Measurements from ENCODE around the gene CTSH. TPM values are rescaled to one million over a fixed set of nuclear protein-coding genes. Genes with fewer than 3 reads are reported as not detected.
"Not testable (repeated sequence)": the region's sequence is repeated elsewhere in the genome, so short reads cannot be mapped to it uniquely, and the experiment has no call there.

CTSH gene
- total RNA-seq, 1 donor from 2014 or later = 6.4 TPM

- Mint-ChIP-seq H3K27ac (ENCODE audit: unreplicated experiment) (no peak overlapping the region), H3K9me3 (ENCODE audit: unreplicated experiment) (no peaks in the 10 kb centered on the region), H3K4me1 (ENCODE audit: unreplicated experiment) (peaks cover 6% of the 10 kb centered on the region), H3K36me3 (ENCODE audit: unreplicated experiment) (peaks cover 5% of the 10 kb centered on the region), H3K27me3 (ENCODE audit: unreplicated experiment) (peaks cover 10% of the 10 kb centered on the region), H3K4me3 (ENCODE audit: unreplicated experiment) (no peak overlapping the region)
- DNase-seq (ENCODE audit: extremely low spot score, unreplicated experiment) = no peak
- no peak for TF ChIP-seq CTCF (IDR thresholded peaks at IDR 0.05)
These were observed 15.1 kb downstream of the CTSH start for GRCh38 chr15:78929536-78930264.

GRCh38 chr15:78928616-78929093, 16.2 kb downstream of the CTSH start:
- Mint-ChIP-seq H3K36me3 (ENCODE audit: unreplicated experiment) (peaks cover 8% of the 10 kb centered on the region), H3K27me3 (ENCODE audit: unreplicated experiment) (peaks cover 5% of the 10 kb centered on the region), H3K27ac (ENCODE audit: unreplicated experiment) (no peak overlapping the region), H3K4me3 (ENCODE audit: unreplicated experiment) (no peak overlapping the region), H3K9me3 (ENCODE audit: unreplicated experiment) (no peaks in the 10 kb centered on the region), H3K4me1 (ENCODE audit: unreplicated experiment) (peaks cover 2% of the 10 kb centered on the region)
- no peak for DNase-seq (ENCODE audit: extremely low spot score, unreplicated experiment)
- TF ChIP-seq CTCF (IDR thresholded peaks at IDR 0.05) = no peak

GRCh38 chr15:78928176-78928575, 16.7 kb downstream of the CTSH start:
- H3K9me3 Mint-ChIP-seq (ENCODE audit: unreplicated experiment); DNase-seq (ENCODE audit: extremely low spot score, unreplicated experiment); H3K27me3 Mint-ChIP-seq (ENCODE audit: unreplicated experiment); H3K27ac Mint-ChIP-seq (ENCODE audit: unreplicated experiment); H3K4me1 Mint-ChIP-seq (ENCODE audit: unreplicated experiment); H3K4me3 Mint-ChIP-seq (ENCODE audit: unreplicated experiment): not testable (repeated sequence)
- H3K36me3 Mint-ChIP-seq (ENCODE audit: unreplicated experiment) = peaks cover 10% of the 10 kb centered on the region

GRCh38 chr15:78927077-78927790, 17.6 kb downstream of the CTSH start:
- peaks cover 2% of the 10 kb centered on the region for H3K27me3 Mint-ChIP-seq (ENCODE audit: unreplicated experiment)
- TF ChIP-seq CTCF (IDR thresholded peaks at IDR 0.05) = no peak
- H3K4me3 Mint-ChIP-seq (ENCODE audit: unreplicated experiment) = no peak overlapping the region
- no peaks in the 10 kb centered on the region for H3K9me3 Mint-ChIP-seq (ENCODE audit: unreplicated experiment)
- peaks cover 2% of the 10 kb centered on the region for H3K4me1 Mint-ChIP-seq (ENCODE audit: unreplicated experiment)
- H3K36me3 Mint-ChIP-seq (ENCODE audit: unreplicated experiment) = peaks cover 14% of the 10 kb centered on the region
- DNase-seq (ENCODE audit: extremely low spot score, unreplicated experiment) = no peak
- H3K27ac Mint-ChIP-seq (ENCODE audit: unreplicated experiment) = no peak overlapping the region

GRCh38 chr15:78925956-78926743, 18.7 kb downstream of the CTSH start:
- no peak overlapping the region for H3K4me3 Mint-ChIP-seq (ENCODE audit: unreplicated experiment)
- H3K27me3 Mint-ChIP-seq (ENCODE audit: unreplicated experiment) = peaks cover under 1% of the 10 kb centered on the region
- H3K36me3 Mint-ChIP-seq (ENCODE audit: unreplicated experiment) = peaks cover 24% of the 10 kb centered on the region
- peaks cover 2% of the 10 kb centered on the region for H3K4me1 Mint-ChIP-seq (ENCODE audit: unreplicated experiment)
- TF ChIP-seq CTCF (IDR thresholded peaks at IDR 0.05) = no peak
- no peak overlapping the region for H3K27ac Mint-ChIP-seq (ENCODE audit: unreplicated experiment)
- H3K9me3 Mint-ChIP-seq (ENCODE audit: unreplicated experiment) = no peaks in the 10 kb centered on the region
- no peak for DNase-seq (ENCODE audit: extremely low spot score, unreplicated experiment)
